Gastrocnemius medialis (tissue), 4 donors: ENCODE results near the gene GMPR2. TPM values are rescaled to one million over a fixed set of nuclear protein-coding genes. Genes with fewer than 3 reads are reported as not detected.

ENCODE experiments used
- ATAC-seq, 2 donors: fragments of 150-250 bp; one replicate each; pipeline ENCODE4 v1.9.1; 2016
- DNase-seq, 2 donors: peaks; one replicate each; pipeline ENCODE4 v3.0.0-alpha.2; 2019
- H3K27ac ChIP-seq, 4 donors: fragments of 200-600 bp; sonication (generic); 1 replicate in 1 of 4; 2 replicates in 3 of 4; pipeline ENCODE4 v1.5.1; 2016 to 2018; ENCODE audit warnings: mild to moderate bottlenecking in 2 of 4, moderate library complexity in 1 of 4
- H3K27me3 ChIP-seq, 3 donors: fragments of 200-600 bp; sonication (generic) in 2 of 3; 1 replicate in 1 of 3; 2 replicates in 2 of 3; pipeline versions ENCODE4 v1.5.1 to v1.6.0; 2016 to 2019; ENCODE audit warnings: mild to moderate bottlenecking in 1 of 3, moderate library complexity in 1 of 3
- H3K36me3 ChIP-seq, 2 donors: fragments of 200-600 bp; sonication (generic) in 1 of 2; one replicate each; pipeline ENCODE4 v1.5.1; 2017 to 2018
- H3K4me1 ChIP-seq, 2 donors: fragments of 200-600 bp; sonication (generic) in 1 of 2; one replicate each; pipeline ENCODE4 v1.5.1; 2016 to 2017; ENCODE audit warnings: mild to moderate bottlenecking in 2 of 2
- H3K4me3 ChIP-seq, 4 donors: fragments of 200-600 bp; sonication (generic) in 3 of 4; 1 replicate in 1 of 4; 2 replicates in 3 of 4; pipeline ENCODE4 v1.5.1; 2016 to 2019; ENCODE audit warnings: mild to moderate bottlenecking in 2 of 4
- H3K9me3 ChIP-seq, 3 donors: fragments of 200-600 bp; sonication (generic) in 2 of 3; 1 replicate in 1 of 3; 2 replicates in 2 of 3; pipeline ENCODE4 v1.5.1; 2016 to 2019
- POLR2A ChIP-seq, 2 donors: fragments of 450-650 bp; IDR thresholded peaks; one replicate each; pipeline ENCODE4 v1.6.1; 2017; ENCODE audit warnings: antibody characterized with exemption in 2 of 2, mild to moderate bottlenecking in 2 of 2, moderate library complexity in 2 of 2
- in situ Hi-C, 4 donors: fragments of 200-750 bp; cut with MboI; loops; one replicate each; pipeline versions ENCODE4 v1.15.0 to v1.8.0; 2017; ENCODE audit warnings: low sequenced_read_pairs in 4 of 4
- intact Hi-C: fragments of 100-400 bp; cut with DNase I; formaldehyde crosslinking; loops from one replicate; pipeline ENCODE4 v1.15.1; 2023; ENCODE audit warnings: low total_unique reads
- total RNA-seq, 4 donors: library from RNA; depleted of rRNA; stranded (reverse); fragments of >200 nt; gene quantifications; one replicate each; pipeline versions ENCODE4 v1.1.0 to v1.2.3, GENCODE V29; 2016
- TF ChIP-seq, protein P1 (sequence below), 5 experiments: fragments of 450-650 bp in 3 of 5; fragments of 200-600 bp in 2 of 5; sonication (generic) in 2 of 5; IDR thresholded peaks in 4 of 5; conservative IDR thresholded peaks in 1 of 5; 1 replicate in 4 of 5; 2 replicates in 1 of 5; pipeline ENCODE4 v1.5.1; 2016 to 2019; ENCODE audit warnings: antibody characterized with exemption in 5 of 5, mild to moderate bottlenecking in 3 of 5, moderate library complexity in 3 of 5

Gene GMPR2
- total RNA-seq, 4 donors from 2014 or later = 15.4 to 44.8 (median 27.4) TPM

- TF ChIP-seq, protein P1, sequence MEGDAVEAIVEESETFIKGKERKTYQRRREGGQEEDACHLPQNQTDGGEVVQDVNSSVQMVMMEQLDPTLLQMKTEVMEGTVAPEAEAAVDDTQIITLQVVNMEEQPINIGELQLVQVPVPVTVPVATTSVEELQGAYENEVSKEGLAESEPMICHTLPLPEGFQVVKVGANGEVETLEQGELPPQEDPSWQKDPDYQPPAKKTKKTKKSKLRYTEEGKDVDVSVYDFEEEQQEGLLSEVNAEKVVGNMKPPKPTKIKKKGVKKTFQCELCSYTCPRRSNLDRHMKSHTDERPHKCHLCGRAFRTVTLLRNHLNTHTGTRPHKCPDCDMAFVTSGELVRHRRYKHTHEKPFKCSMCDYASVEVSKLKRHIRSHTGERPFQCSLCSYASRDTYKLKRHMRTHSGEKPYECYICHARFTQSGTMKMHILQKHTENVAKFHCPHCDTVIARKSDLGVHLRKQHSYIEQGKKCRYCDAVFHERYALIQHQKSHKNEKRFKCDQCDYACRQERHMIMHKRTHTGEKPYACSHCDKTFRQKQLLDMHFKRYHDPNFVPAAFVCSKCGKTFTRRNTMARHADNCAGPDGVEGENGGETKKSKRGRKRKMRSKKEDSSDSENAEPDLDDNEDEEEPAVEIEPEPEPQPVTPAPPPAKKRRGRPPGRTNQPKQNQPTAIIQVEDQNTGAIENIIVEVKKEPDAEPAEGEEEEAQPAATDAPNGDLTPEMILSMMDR (IDR thresholded peaks at IDR 0.05 in 4 of 5, conservative IDR thresholded peaks at IDR 0.05 in 1 of 5) = no peak
- no peaks in the 10 kb centered on the region for H3K27me3 ChIP-seq
- peaks cover 0 to 6% of the 10 kb centered on the region in 2 donors for H3K4me1 ChIP-seq
- no peak overlapping the region for H3K4me3 ChIP-seq
- in situ Hi-C loops = loop anchor here in 3 of 4 donors (10.0 to 25.0 kb wide), 3 partner anchors 47 to 190 kb away; partner anchors contain the start of genes CBLN3 (in 1 of the 3), CIDEB (in 1 of the 3), DHRS1 (in 1 of the 3) and KHNYN (in 1 of the 3)
- ATAC-seq = no peak
- no peak overlapping the region for H3K27ac ChIP-seq
- no peak for DNase-seq
- H3K36me3 ChIP-seq = no peaks in the 10 kb centered on the region
- intact Hi-C loops = no loop called here
- no peaks in the 10 kb centered on the region for H3K9me3 ChIP-seq
Measured at GRCh38 chr14:24247422-24247821, 14.7 kb downstream of the GMPR2 start.

GRCh38 chr14:24249230-24250021, 16.7 kb downstream of the GMPR2 start:
- no peak for DNase-seq
- no peaks in the 10 kb centered on the region for H3K27me3 ChIP-seq
- intact Hi-C loops (no loop called here), in situ Hi-C loops (loop anchor here in 3 of 4 donors (10.0 to 25.0 kb wide), 3 partner anchors 45 to 188 kb away; partner anchors contain the start of genes CBLN3 (in 1 of the 3), CIDEB (in 1 of the 3), DHRS1 (in 1 of the 3) and KHNYN (in 1 of the 3))
- TF ChIP-seq POLR2A (IDR thresholded peaks at IDR 0.05) = no peak
- TF ChIP-seq, protein P1 (IDR thresholded peaks at IDR 0.05 in 4 of 5, conservative IDR thresholded peaks at IDR 0.05 in 1 of 5) = no peak
- no peak overlapping the region for H3K4me3 ChIP-seq
- no peak overlapping the region for H3K27ac ChIP-seq
- no peaks in the 10 kb centered on the region for H3K4me1 ChIP-seq
- H3K36me3 ChIP-seq = no peaks in the 10 kb centered on the region
- ATAC-seq = no peak
- no peaks in the 10 kb centered on the region for H3K9me3 ChIP-seq

- no peak for ATAC-seq
- H3K36me3 ChIP-seq = no peaks in the 10 kb centered on the region
- H3K27ac ChIP-seq = no peak overlapping the region
- no peak overlapping the region for H3K4me3 ChIP-seq
- no peaks in the 10 kb centered on the region for H3K4me1 ChIP-seq
- TF ChIP-seq POLR2A (IDR thresholded peaks at IDR 0.05) = no peak
- TF ChIP-seq, protein P1 (IDR thresholded peaks at IDR 0.05 in 4 of 5, conservative IDR thresholded peaks at IDR 0.05 in 1 of 5) = no peak
- DNase-seq = no peak
- intact Hi-C loops (no loop called here), in situ Hi-C loops (no loop called here)
- H3K27me3 ChIP-seq = no peaks in the 10 kb centered on the region
- H3K9me3 ChIP-seq = no peaks in the 10 kb centered on the region
Measured at GRCh38 chr14:24250354-24250753, 17.6 kb downstream of the GMPR2 start.

- H3K4me1 ChIP-seq = no peaks in the 10 kb centered on the region
- H3K27me3 ChIP-seq = no peaks in the 10 kb centered on the region
- ATAC-seq (no peak), DNase-seq (no peak)
- in situ Hi-C loops = no loop called here
- intact Hi-C loops = no loop called here
- no peaks in the 10 kb centered on the region for H3K9me3 ChIP-seq
- no peak overlapping the region for H3K4me3 ChIP-seq
- no peak overlapping the region for H3K27ac ChIP-seq
- TF ChIP-seq, protein P1 (IDR thresholded peaks at IDR 0.05 in 4 of 5, conservative IDR thresholded peaks at IDR 0.05 in 1 of 5) = no peak
- TF ChIP-seq POLR2A (IDR thresholded peaks at IDR 0.05) = no peak
- H3K36me3 ChIP-seq = no peaks in the 10 kb centered on the region
Measured at GRCh38 chr14:24251880-24252288, 19.2 kb downstream of the GMPR2 start.
